Measurements from ENCODE around the gene TTYH3. TPM values are rescaled to one million over a fixed set of nuclear protein-coding genes. Genes with fewer than 3 reads are reported as not detected.

TTYH3 gene
- total RNA-seq, 1 donor from 2014 or later: 15.5 TPM

DNA sequence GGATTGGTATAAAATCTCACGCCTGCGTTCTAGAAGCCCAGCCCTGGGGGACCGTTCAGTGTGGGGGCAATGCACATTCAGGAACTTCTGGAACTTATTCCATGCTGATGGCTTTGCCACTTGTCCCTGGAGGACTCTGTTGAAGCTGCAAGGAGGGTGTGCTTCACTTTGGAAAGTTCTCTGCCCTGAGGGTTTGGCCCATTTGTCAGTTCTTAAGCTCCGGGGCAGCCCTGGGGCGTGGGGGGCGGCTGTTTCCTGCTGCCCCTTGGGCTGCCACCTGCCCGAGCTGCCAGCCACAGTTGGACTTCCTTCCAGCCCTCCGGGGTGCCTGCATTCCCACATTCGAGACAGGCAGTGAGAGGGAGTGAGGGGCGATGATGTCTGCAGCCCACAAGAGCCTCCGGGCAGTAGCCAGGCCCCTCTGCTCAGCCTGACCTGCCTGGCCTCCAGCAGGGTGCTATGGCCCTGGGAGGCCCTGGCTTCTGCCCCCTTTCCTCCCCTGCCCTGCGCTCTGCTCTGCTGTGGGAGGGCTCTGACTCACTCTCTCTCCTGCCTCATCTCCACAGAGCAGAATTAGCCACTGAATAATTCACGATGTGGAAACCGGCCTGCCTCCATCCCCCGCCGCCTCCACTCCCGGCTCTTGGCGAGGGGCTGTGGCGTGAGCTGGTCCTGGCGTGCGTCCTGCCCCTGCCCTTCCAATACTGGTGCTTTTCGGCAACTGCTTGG is 1.9 kb downstream of the TTYH3 start:
- ATAC-seq (no peak), DNase-seq (ENCODE audit: low spot score) (no peak)

DNA sequence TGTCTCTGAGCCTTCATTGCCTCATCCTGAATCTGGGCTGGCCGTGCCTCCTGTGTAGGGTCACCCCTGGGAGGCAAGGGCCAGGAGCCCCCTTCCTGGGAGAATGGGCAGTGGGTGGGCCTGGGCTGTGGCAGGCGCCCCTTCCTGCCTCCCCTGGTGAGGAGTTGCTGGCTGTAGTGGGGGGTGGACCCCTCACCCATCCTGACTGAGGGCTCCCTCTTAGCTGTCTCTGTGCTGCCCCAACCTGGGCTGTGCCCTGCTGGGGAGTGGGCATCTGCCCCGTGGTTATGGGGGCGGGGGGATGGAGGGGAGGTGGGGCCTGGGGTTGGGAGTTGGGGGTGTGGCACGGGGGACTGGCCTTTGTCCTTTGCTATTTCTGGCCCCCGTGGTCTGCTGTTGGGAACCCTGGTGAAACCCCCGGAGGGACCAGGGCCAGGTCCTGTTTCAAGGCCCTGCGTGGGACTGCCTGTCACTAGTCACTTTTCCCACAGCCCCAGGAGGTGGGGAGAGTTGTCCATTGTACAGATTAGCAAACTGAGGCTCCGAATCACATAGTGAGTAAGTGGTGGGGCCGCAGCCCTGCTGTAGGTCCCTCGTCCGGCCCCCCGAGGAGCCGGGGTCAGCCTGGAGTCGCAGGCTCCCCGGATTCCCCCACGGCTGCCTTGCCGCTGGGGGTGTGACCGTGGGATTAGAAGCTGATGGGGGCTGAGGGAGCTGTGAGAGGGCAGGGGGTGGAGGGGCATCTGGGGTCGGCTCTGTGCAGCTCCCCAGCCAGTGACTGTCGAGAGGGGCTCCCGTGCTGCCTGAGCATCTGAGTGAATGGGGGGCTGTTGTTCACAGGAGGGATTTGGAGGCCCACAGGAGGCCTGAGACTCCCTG is 2.7 kb downstream of the TTYH3 start:
- no peak for ATAC-seq
- no peak for DNase-seq (ENCODE audit: low spot score)

DNA sequence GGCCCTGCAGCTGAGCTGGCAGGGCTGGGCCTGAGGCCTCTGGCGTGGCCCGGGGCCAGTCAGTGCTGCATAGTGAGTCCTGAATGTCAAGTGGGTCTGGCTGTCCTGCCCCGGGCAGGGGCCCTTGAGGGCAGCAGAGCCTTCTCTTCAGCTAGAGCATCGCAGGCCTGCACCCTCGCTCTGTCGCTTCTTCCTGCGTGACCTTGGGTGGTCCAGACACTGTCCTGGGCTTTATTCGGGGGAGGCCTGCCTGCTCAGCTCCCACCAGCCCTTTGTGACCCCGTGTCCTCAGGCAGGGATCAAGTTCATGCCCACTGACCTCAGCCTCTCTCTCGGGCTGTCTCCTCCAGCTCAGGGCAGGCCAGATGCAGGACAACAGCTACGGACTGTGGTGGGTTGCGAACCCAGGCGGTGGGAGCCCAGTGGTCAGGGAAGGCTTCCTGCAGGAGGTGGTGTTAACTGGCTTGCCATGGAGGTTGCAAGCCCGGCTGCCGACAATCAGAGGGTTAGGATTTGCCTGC is 3.4 kb downstream of the TTYH3 start:
- ATAC-seq: no peak
- no peak for DNase-seq (ENCODE audit: low spot score)

DNA sequence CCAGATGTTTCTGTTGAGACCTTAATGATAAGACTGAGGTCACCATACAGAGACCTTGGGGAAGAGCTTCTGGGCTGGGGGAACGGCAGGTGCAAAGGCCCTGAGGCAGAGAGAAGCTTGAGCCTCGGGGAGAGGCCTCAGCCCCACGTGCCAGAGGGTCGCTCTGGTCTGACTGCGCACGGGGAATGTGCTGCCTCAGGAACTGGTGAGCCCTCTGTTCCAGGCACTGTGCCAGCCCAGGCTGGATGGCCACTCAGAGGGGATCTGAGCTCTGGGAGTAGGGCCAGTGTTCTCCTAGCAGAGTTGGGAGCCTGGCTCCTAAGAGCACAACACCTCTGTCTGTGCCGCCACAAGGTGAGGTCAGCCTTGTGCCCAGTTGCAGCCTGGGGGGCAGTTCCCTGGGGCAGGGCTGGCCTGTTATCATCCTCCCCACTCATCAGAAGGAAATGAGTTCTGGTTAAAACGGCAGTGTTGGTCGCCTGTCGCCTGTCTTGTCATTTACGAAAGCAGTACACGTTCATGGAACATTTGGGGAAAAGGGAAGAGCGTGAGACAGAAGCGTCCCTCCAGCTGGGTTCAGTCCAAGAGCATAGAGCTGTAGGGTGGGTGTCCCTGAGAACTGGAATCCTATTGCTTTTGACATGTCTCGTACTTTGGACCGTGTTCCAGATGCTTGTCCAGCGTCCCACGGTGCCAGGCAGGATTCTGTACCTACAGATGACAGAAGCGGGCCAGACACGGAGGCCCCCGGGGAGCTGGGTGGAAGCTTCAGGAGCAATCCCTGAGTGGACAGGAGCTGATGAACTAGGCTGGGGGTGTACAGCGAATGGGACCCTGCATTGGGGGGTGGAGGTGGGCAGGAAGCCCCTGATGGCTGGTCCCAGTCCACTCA is 4.3 kb downstream of the TTYH3 start:
- DNase-seq (ENCODE audit: low spot score) (peak; percentile 84), ATAC-seq (peak; percentile 9)

DNA sequence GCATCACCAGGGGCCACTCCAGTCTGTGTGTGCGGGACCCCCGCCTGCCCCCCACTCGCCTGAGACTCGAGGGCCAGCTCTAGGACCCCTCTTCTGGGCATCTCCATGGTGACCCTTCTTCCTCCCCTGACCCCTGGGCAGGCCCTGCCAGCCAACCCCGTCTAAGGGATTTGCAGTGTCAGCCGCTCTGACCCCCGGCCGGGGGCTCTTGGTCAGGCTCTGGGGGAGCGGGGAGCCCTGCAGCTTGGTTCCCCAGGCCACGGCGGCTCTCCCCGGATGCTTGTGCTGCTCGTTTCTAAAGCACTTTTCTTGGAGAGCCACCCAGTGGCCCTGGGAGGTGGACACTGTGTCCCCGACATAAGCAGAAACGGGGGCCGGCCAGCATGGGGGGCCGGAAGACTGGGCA is 5.3 kb downstream of the TTYH3 start:
- no peak for ATAC-seq
- DNase-seq (ENCODE audit: low spot score): no peak

DNA sequence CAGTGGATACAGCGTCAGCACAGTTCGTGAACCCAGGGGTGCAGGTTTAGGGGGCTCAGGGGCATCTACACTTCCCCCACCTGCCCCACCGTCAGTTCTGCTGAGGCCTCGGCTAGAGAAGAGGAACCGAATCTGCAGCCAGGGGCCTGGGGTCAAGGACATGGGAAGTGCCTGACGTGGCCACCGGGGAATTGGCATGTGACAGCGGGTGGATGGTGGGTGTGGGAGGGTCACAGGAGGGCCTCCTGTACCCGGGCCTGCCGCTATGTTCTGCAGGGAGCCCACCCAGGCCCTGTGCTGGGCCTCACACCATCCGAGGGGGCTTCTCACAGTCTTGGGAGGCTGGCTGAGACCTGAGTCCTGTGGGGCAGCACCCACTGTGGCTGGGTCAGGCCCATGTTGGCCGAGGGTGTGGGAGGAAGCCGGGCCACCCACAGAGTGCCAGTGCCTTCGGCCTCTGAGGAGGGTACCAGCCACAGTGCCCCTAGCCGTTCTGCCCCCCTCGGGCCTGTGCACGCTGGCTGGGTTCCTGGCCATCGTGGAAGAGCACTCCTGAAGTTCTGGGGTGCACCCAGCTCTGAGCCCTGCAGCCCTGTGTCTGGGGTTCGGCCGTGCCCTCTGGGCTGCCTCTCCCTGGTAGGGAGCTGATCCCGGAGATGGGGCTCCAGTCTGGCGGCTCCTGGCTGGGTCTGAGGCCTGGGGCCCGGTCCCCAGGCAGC is 5.9 kb downstream of the TTYH3 start:
- DNase-seq (ENCODE audit: low spot score): peak; percentile 76

DNA sequence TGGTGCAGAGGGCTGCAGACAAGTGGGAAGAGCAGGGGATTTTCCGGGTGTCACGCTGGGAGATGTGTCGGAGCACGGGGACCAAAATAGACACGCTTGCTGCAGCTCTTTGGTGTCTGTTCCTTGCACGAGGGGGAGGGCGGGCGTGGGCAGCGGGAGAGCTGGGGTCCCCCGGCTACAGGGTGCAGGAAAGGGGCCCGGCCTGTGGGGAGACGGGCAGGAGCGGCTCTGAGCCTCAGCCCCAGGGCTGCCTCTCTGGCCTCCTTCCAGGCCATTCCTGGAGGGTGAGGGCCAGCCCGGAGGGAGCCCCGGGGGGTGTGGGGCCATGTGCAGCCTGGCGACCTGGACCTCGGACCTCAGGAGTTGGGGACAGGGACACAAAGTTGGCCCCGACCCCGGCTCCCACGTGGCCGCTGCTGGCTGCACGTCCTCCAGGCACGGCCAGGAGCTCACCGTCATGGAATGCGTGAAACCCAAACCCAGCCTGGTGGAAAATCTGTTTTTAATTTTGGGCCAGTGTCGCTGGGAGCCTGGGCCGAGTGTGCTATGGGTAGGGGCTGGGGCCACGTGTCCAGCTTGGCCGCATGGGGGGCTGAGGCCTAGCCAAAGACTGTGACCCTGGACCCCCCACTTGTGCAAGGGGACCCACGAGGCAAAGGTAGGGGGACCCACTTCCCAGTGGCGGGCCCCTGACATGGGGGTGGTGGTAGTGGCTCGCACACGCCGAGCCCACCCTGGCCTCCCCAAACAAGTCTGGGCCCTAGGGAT is 6.6 kb downstream of the TTYH3 start:
- DNase-seq (ENCODE audit: low spot score): peak; percentile 97
- peak; percentile 51 for ATAC-seq

More for the DNA sequence above, 5.9 kb downstream of the TTYH3 start:
- ATAC-seq: peak; percentile 5

DNA sequence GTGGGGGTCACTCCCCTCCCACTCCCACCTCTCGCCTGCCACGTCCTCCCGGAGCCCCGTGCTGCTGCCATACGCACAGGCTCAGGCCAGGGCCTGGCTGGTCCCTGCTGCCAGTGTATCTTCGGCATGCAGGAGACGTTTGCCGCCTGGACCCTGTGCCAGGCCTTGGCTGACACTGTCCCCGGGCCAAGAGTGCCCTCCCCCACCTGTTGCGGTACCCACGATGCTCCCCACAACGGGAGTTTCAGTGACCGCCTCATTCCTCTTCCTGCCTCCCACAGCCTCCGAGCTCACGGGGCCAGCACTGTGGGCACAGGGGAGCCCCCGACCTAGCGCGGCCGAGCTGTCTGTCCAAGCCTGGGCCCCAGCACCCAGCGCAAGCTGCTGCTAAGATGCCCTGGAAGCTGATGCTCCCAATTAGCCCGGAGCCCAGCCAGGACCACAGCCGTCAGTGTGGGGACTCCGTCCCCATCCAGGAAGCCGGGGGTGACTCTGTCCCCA is 7.4 kb downstream of the TTYH3 start:
- no peak for DNase-seq (ENCODE audit: low spot score)

DNA sequence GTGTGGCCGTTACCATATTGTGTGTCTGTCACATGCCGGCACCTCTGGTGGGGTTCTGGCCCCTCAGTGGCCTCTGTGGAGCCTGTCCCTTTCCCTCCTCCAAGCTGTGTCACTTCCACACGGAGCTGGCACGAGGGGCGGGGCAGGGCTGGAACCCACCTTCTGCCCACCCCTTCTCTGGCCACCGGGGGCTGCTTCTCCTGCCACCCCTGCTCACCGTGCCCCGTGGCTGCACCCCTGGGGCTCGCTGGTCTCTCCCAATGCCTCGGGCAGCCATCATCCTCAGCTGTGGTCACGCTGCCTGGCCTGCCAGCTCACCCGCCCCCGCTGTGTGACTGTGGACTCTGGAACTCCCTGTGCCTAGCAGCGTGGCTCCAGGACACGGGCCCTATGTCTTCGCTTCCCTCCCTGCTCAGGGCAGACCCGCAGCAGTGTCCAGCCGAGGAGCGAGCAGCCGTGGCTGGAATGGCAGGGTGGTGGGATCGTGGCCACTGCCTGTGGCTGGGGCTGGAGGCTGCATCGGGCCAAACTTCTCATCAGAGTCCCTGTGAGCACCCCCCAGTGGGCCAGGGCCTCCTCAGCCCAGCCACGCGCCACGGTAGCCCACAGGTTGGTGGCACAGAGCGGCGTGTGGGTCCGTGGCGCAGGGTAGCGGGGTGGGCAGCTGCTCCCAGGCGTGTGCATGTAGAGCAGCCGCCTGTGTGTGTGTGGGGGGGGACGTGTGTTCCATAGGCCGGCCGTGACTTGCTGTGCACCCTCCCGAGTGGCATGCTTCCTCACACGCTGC is 8.1 kb downstream of the TTYH3 start:
- ATAC-seq (peak; percentile 4), DNase-seq (ENCODE audit: low spot score) (no peak)

More for the DNA sequence above, 7.4 kb downstream of the TTYH3 start:
- ATAC-seq: peak; percentile 25

DNA sequence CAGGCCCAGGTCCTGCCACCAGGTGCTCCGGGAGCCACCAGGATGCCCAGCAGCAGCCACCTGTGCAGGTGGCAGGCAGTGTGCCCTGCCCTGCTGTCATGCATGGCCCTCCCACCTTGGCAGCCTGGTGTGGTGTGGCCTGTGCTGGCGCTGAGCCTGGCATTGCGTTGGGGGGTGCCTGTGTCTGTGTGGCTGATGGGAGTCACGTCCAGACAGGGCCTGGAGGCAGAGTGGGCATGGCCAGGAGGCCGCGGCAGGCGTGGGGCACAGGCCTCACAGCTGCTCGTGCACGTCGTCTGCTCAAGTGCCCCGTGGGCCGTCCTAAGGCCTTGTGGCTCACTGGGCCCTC is 8.7 kb downstream of the TTYH3 start:
- DNase-seq (ENCODE audit: low spot score) (peak; percentile 76), ATAC-seq (peak; percentile 14)

DNA sequence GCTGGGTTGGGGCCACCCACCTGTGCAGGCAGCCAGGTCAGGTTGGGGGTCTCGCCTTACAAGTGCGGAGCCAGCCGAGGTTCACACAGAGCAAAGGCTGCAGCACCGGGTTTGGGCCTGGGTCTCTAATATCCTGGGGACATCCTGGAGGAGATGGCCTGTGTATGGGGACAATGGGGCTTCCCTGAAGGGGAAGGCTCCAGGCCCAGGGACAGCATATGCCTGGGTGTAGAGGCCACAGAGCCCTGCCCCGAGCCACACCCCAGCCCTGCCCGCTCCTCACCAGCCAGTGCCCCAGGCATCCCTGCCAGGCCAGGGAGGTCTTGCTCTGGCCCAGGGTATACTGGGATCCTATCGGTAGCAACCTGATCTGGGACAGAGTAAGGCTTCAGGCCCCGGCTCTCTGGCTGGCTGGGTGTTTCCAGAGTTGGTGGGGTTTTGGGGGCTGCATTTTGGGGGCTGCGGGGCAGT is 9.1 kb downstream of the TTYH3 start:
- DNase-seq (ENCODE audit: low spot score): no peak
- peak; percentile 12 for ATAC-seq

DNA sequence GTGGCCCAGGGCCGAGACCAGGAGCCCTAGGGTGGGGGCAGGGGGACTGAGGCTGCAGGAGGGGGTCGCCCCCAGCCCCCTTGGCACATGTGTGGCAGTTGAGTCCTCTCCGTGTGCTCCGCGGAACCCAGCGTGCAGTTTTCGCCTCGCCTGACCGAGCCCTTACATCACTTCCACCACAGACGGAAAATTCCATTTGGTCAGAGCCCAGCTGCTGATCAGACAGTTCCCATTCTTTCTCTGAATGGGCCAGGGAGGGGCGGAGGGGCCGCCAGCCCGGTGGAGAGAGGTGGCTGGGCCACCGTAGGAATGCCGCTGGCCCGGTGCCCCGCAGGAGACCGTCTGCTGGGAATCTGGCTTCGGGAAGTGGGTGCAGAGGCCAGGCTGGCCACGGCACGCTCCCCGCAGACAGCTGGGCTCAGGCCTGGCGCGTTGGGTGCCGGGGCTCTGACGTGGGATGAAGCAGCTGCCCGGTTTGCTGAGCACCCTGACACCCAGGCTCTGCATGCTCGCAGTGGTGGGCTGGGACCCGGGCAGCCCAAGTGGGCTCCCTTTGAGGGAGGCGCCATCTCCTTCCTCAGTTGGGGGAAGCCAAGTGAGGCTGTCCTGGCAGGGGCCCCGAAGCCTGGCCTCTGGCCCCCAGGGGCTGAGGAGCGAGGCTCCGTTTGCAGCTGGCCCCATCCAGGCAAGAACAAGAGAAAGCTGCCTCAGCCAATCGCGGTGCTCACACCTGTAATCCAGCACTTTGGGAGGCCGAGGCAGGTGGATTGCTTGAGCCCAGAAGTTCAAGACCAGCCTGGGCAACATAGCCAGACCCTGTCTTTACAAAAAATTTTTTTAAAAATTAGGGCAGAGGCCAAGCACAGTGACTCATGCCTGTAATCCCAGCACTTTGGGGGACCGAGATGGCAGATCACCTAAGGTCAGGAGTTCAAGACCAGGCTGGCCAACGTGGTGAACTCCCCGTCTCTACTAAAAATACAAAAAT is 9.9 kb downstream of the TTYH3 start:
- peak; percentile 58 for ATAC-seq
- peak; percentile 96 for DNase-seq (ENCODE audit: low spot score)

DNA sequence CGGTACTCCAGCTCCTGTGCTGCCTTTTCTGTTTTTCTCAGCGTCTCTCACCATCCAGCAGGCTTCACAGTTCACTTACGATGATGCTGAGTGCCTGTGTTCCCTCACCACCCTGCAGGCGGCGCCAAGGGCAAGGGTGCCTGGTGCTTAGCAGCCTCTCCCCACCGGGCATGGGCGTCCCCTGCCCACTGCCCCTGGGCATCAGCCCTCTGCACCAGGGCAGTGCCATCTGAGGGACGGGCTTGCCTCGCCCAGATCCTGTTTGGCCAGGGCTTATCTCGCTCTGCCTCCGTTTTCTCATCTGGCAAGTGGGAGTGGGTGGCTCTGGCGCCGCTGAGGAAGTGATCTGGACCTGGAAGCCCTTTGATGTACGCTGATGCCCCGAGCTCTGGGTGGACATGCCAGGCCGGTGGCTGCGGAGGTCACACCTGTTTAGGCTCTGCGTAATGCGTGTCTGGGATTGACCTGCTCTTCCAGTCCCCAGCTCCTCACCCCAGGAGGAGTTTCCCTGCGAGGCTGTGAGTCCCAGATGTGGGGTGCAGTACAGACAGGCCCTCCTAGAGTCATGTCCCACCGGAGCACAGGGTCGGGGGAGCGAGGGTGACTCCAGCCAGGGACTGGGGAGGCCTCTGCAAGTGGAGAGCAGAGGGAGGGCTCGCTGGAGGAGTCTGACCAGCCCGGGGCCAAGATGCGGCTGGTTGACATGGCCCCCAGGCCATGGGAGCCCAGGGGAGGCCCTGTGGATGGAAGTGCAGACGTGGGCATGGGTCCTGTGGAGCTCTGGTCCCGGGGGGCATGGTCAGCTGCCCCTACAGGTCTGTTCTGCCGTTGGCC is 11.8 kb downstream of the TTYH3 start:
- DNase-seq (ENCODE audit: low spot score) (no peak), ATAC-seq (no peak)

DNA sequence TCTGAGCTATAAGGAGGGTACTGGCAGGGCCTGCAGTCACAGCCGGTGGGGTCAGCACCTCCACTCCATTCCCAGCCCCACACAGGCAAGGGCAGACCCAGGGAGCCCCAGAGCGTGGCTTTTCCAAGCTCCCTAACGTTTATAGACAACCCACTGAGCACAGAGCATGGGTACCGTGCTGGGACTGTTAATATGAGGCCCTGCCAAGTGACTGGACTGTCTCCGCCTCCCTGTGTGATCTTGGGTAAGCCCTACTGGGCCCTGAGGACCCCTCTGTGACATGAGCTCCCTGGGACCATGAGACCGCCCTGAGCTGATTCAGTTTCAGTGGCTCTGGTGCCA is 12.4 kb downstream of the TTYH3 start:
- ATAC-seq (no peak), DNase-seq (ENCODE audit: low spot score) (no peak)

DNA sequence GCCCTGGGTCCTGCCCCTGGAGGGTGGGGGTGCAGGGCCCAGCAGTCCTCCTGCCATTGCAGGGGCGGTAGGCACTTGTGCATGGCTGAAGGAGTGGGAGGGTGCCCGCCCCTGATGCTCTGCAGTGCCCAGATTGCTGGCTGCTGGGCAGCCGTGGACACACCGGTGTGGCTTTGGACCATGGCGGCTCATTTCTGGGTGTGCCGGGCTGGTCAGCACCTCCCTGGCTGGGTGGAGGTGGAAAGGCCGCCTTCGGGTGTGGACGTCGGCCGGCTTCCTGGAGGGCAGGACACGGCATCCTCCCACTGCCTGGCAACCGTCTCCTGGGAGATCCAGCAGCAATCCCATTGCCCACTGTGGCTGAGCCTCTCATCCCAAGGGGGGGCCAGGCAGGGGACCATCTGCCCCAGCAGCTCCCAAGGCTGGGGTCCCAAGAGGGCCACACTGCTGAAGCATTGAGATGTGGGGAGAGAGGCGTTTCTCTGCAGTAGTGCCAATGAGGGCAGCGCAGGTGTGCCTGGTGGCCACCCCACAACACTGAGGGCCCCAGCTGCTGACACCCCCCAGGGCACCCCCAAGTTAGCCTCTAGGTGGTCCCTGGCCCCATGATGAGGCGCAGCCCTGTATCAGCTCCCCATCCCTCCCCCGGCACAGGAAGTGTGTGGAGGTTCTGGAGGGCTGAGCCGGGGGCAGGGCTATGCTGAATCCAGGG is 12.9 kb downstream of the TTYH3 start:
- ATAC-seq: no peak
- no peak for DNase-seq (ENCODE audit: low spot score)

Data from left lobe of liver (tissue), 2 donors.